ENCODE data around the gene MORN1.
"Not testable (repeated sequence)": the region's sequence is repeated elsewhere in the genome, so short reads cannot be mapped to it uniquely, and the experiment has no call there.

MORN1 gene

DNA sequence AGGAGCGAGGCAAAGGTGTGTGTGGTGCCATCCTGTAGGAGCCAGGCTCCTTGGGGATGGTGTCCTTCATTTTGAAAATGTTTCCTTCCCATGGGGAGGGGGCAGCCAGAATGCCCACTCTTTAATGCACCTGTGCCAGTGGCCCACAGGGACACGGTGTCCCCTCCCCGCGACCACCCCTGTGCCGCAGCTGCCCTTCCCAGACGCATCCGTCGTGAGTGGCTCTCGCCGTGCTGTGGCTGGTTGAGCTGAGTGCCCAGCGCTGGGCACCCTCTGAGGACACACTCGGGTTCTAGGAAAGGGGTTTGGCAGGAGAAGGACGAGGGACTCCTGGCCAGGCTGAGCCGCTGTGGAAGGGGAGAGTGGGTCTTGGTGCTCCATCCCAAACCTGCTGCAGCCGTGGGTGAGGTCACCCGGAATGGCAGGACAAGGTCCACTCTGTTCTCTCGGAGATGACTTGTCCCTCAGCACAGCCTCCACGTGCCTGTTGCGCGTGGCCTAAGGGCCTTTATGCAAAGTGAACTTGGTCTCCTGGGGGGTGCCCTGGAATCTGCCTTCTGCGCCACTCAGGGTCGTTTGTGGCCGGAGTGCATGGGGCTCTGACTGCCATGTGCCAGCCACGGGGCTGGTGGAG is 88.9 kb downstream of the MORN1 start:
- no peak for DNase-seq

DNA sequence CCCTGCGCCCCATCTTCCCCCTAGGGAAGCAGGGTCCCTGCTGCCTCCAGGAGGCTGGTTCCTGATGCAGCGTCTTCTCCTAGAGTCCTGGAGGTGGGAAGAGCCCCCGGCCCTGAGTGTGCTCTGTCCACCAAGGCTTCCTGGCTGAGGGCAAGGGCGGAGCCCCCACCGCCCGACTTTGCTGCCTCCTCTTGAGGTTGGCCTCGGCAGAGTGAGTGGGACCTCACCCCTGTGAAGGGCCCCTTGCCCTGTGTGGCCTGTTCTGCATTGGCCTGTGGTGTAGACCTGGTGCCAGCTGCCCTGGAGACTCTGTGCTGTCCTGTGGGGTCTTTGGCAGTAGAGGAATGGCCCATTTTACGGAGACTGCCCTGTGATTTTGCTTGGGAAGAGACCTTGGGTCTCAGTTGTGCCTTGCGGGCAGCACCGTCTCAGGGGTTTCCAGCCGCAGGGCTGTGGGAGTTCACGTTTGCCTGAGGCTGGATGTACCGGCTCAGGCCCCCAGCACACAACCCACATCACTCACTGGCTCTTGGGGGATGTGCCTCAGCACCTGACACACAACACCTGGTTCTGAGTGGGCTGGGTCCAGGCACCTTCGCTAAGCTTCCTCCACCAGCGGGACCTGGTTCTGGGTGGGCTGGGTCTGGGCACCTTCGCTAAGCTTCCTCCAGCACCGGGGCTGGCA is 89.6 kb downstream of the MORN1 start:
- DNase-seq, result no peak

- no peak for DNase-seq
Measured at GRCh38 chr1:2300851-2301606, 90.3 kb downstream of the MORN1 start.

DNA sequence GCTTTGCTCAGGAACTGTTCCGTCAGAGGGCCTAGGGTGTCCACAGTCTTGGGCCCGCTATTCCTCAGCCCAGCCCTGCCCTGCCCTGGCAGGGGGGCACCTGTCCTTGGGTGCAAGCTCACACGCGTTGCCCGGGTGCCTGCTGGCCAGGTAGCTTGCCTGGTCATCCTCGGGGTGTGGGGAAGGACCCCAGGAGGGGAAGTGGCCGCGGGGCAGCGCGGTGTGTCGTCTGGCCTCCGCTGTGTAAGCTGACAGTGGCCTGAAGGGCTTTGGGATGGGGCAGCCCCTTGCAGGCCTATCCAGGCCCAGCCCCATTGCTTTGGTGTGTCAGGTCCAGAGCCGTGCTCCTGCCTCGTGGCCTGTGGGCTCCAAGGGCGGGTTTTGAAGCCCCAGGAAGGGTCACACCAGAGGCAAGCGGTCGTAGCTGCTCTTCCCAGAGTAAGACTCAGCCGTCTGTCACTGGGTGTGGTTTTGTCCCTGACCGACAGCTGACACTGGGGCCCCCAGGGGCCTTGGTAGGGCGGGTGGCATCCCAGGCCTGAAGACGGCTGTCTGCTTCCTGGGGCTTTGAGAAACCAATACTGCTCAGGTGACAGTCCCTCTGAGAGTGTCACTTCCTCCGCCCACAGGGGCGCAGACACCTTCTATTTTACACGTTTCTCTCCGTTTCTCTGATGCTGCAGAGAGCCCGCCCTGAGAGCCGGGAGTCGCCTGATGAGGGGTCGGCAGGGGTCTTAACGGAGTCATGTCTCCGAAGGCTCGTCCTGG is 91.2 kb downstream of the MORN1 start:
- no peak for DNase-seq

- DNase-seq, result no peak
Measured at GRCh38 chr1:2299131-2299627, 92.2 kb downstream of the MORN1 start.

DNA sequence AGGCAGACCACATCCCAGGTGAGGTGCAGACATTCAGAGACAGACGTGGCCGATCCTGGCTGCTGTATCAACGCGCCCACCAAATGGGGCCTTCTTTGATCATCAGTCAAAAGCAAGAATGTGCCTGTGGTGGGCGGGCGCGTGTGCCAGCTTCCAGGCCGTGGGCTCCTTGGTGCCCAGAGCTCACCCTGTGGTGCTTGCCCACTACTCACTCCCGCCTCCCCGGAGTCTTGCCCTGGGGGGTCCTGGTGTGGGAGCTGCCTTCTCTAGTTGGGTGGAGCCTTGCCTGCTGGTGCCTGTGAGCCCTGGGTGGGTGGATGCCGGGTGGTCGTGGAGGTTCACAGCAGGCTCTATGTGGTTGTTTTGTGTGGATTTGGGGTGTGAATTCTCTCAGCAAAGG is 92.7 kb downstream of the MORN1 start:
- no peak for DNase-seq

DNA sequence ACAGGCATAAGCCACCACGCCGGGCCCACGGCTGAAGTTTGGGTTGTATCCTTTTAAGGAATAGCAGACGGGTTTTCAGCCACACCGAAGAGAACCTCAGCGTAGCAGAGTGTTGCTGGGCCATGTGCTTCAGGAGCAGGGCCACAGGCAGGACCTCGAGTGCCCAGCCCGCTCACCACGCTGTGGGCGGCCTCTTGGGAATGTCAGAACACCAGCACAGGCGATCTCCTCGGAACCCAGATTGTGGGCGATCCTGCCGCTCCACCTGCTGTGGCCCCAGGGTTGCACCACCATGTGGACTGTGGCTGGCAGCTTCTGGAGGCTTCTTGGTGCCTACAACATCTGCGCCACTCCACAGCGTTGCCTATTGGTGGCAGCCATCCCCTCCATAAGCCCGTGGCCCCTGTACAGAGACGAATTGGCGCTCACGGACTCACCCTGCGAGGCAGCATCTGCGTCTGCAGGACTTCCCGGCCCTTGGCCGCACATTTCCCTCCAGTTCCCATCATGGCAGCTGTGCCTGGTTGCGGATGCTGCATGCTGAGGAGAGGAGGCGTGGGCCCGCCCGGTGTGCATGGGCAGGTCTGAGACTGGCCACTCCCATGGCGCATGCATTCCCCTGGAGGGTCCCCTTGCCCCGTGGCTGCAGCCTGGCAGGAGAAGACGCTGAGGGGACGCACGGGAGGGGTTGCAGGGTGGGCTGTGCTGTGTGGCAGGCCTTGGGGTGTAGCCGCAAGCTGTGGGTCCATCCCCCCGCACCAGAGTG is 93.9 kb downstream of the MORN1 start:
- DNase-seq, result no peak

- DNase-seq, result no peak
Measured at GRCh38 chr1:2296614-2297013, 94.7 kb downstream of the MORN1 start.

DNA sequence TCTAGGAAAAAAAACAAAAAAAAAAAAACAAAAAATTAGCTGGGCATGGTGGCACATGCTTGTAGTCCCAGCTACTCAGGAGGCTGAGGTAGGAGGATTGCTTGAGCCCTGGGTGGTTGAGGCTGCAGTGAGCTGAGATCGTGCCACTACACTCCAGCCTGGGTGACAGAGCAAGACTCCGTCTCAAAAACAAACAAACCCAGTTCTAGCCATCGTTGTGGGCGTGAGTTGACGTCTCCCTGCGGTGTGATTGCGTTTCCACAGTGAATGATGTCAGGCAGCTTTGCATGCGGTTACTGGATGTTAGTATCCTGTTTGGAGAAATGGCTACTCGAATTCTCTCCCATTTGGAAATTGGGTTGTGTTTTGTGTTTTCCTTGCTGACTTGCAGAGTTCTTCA is 95.1 kb downstream of the MORN1 start:
- DNase-seq, result not testable (repeated sequence)

DNA sequence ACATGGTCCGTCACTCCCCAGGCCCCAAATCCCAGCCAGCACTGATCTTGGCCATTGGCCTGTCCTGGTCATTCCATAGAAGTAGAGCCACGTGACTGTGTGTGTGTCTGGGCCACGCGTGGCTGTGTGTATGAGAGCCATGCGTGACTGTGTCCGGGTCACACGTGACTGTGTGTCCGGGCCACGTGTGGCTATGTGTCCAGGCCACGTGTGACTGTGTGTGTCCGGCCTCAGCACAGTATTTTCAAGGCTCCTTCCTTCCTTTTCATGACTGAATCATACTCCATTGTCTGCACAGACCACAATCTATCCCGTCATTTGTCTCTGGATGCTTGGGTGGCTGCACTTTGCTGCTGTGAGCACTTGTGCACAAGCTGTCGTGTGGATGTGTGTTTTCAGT is 95.8 kb downstream of the MORN1 start:
- DNase-seq, result no peak

- DNase-seq, result no peak
Measured at GRCh38 chr1:2294725-2295078, 96.7 kb downstream of the MORN1 start.

DNA sequence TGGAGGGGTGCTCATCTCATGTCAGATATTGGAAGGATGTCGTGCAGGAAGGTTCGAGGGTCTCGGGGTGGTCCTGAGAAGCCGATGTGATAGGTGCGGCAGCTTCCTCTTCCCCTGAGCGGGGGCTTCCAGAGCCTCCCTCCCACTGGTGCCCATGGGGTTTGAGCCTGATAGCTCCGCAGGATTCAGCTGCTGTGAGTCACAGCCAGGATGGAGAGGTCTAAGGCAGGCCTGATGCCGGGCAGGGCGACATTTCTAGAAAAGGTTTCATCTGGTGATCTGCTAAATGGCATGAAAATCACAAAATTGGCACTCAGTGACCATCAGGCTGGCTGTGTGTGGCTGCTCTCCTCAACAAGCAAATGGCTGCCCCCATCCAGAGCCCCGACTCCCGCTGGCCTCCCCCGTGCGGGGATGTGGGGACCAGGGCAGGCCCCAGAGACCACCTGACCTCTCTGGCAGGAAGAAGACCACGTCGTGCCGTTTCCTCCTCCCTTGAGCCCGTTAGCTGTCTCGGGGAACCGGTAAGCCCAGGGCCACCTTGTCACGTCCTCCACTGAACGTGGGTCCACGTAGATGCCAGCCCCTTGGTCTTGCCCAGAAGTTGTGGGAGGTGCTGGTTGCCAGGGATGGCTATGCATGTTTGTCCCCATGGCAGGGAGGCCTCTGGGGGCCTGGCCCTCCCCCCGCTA is 97.2 kb downstream of the MORN1 start:
- DNase-seq, result no peak

- DNase-seq, result no peak
Measured at GRCh38 chr1:2292725-2293450, 98.5 kb downstream of the MORN1 start.

GRCh38 chr1:2291577-2291976 is 99.8 kb downstream of the MORN1 start:
- DNase-seq, result no peak

GRCh38 chr1:2290595-2291510 is 100.5 kb downstream of the MORN1 start:
- DNase-seq, result peak; percentile 96

GRCh38 chr1:2290171-2290578 is 101.2 kb downstream of the MORN1 start:
- DNase-seq, result no peak

DNA sequence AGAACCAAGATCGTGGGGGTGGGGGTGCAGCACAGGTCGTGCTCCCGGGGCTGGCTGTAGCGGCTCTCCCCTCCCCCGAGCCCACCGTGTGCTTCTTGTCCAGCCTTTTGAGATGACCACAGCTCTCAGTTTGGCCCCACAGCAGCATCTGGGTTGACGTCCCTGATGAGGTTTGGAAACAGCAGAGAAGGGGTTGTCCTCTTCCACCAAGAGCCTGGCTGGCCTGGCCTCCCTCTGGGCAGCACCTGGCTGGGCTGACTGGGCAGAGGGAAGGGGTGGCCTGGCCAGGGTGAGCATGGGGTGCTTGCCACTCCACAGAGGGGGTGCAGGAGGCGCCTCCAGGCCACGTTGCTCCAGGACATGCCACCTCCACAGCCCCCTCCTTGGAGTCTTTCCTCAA is 101.7 kb downstream of the MORN1 start:
- no peak for DNase-seq

DNA sequence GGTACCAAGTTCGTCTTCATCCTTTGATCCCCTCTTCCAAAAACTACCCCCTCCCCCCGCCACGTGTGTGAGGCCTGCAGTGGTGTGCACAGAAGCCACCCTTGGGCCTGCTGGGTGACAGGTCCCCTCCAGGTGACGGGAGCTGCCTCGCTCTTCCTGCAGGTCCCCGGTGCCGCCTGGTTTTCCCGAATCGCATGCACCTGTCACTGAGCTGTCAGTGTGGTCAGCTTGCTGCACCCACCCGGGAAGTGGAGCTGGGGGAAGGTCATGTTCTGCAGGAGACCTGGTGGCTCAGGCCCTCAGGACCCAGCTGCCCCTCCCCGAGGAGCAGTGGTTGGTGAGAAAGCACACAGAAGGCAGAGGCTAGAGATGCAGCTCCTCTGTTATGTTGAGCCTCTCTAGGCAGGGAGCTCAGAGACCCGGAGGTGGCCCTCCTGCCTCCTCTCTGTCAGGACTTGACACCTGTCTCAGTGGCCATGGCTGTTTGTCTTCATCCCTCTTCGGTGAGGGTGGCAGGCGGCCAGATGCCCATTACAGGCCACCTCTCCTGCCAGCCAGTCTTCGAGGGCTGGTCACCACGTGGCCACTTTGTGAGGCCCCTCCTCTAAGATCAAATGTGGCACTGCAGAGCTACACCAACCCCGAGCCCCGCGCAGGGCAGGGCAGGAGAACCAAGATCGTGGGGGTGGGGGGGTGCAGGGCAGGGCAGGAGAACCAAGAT is 102.4 kb downstream of the MORN1 start:
- DNase-seq, result no peak

- DNase-seq, result no peak
Measured at GRCh38 chr1:2288311-2288710, 103.0 kb downstream of the MORN1 start.

Data from amniotic stem cell (primary cell).